Activated naive CD8-positive, alpha-beta T cell (primary cell): ENCODE data around the gene OR14K1.
"Not testable (repeated sequence)": the region's sequence is repeated elsewhere in the genome, so short reads cannot be mapped to it uniquely, and the experiment has no call there.

ENCODE experiments used
- H3K27ac Mint-ChIP-seq: one replicate; pipeline ENCODE4 v1.8.0; 2021; ENCODE audit warnings: mixed read lengths
- H3K27me3 Mint-ChIP-seq: one replicate; pipeline ENCODE4 v1.8.0; 2021; ENCODE audit warnings: mixed read lengths
- H3K36me3 Mint-ChIP-seq: one replicate; pipeline ENCODE4 v1.8.0; 2021; ENCODE audit warnings: mixed read lengths
- H3K4me1 Mint-ChIP-seq: one replicate; pipeline ENCODE4 v1.8.0; 2021; ENCODE audit warnings: low read depth, mixed read lengths
- H3K4me3 Mint-ChIP-seq: one replicate; pipeline ENCODE4 v1.8.0; 2021; ENCODE audit warnings: mild to moderate bottlenecking, mixed read lengths
- H3K9me3 Mint-ChIP-seq: one replicate; pipeline ENCODE4 v1.8.0; 2021; ENCODE audit warnings: low read depth, mixed read lengths

OR14K1 gene

GRCh38 chr1:247738315-247738714, at the start of gene OR14K1:
TSS of gene OR14K1 (plus strand) at chr1:247738615. CDS start at chr1:247738615, 0 bp downstream.
- Mint-ChIP-seq H3K36me3 (no peaks in the 10 kb centered on the region), H3K27me3 (no peaks in the 10 kb centered on the region), H3K9me3 (no peaks in the 10 kb centered on the region), H3K27ac (no peak within 1 kb of the TSS), H3K4me3 (no peak within 1 kb of the TSS), H3K4me1 (no peaks in the 10 kb centered on the region)

GRCh38 chr1:247701338-247701737, 37.1 kb upstream of the OR14K1 start:
- peaks cover 1% of the 10 kb centered on the region for H3K27me3 Mint-ChIP-seq
- H3K4me1 Mint-ChIP-seq, result peaks cover 3% of the 10 kb centered on the region
- no peaks in the 10 kb centered on the region for H3K9me3 Mint-ChIP-seq
- no peak overlapping the region for H3K27ac Mint-ChIP-seq
- H3K4me3 Mint-ChIP-seq, result no peak overlapping the region
- H3K36me3 Mint-ChIP-seq, result no peaks in the 10 kb centered on the region

DNA sequence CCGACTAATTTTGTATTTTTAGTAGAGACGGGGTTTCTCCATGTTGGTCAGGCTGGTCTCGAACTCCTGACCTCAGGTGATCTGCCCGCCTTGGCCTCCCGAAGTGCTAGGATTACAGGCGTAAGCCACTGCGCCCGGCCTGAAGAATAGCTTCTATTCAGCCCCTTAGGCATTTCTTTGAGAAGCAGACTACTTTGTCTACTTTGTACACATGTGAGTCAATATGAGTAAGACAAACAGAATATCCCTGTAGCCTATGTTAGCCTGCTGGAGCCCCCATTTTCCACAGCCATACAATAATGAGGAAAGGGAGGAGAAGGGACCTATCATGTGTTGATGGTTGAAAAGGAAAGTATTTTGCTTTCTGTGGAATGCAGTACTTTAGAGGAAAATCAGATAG, 27.7 kb upstream of the OR14K1 start:
- not testable (repeated sequence) for H3K36me3 Mint-ChIP-seq, H3K4me1 Mint-ChIP-seq, H3K27ac Mint-ChIP-seq, H3K4me3 Mint-ChIP-seq, H3K27me3 Mint-ChIP-seq, H3K9me3 Mint-ChIP-seq

DNA sequence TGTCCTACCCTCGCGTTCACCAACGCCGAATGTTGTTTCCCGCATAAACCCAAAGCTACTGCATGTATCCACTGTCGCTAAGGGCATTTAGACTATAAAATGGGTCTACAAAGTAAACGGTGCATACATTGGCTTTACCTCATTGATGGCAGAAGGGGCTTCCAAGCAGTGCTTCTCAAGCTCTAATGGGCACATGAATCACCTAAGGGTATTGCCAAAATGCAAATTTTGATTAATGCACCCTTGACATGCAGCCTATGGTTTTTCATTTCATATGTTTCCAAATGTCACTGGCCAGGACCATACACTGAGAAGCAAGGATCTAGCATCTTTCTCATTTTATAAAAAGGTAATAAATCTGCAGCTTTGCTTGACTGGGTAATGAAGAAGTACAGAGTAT, 24.7 kb upstream of the OR14K1 start:
- Mint-ChIP-seq H3K36me3 (no peaks in the 10 kb centered on the region), H3K27me3 (peaks cover 4% of the 10 kb centered on the region), H3K9me3 (no peaks in the 10 kb centered on the region), H3K4me3 (no peak overlapping the region), H3K4me1 (no peaks in the 10 kb centered on the region), H3K27ac (no peak overlapping the region)

DNA sequence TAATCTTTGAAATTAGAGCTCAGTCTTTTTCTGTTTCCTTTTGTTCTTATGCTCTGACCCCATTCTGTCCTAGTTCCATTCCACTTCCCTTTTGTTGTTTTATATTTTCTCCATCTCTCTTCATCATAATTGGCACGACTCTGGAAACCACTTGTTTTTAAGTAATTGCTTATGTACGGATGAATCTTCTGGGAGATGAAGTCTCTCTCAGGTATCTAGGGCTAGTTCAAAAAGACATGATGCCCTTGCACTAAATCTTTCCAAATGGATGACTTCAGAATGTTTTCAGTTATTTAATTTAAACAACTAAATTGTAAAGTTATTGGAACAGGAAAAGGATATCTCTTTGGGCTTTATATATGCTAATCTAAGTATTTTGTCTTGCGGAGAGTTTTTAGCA, 21.9 kb upstream of the OR14K1 start, which contains the start of gene OR6F1:
Gene OR6F1 (minus strand): TSS at position 101 of the 400 bp plus-strand sequence. CDS start 3,891 bp downstream, outside the sequence.
- Mint-ChIP-seq H3K27me3 (peaks cover 4% of the 10 kb centered on the region), H3K9me3 (peaks cover 3% of the 10 kb centered on the region), H3K27ac (no peak within 1 kb of the TSS), H3K36me3 (no peaks in the 10 kb centered on the region), H3K4me3 (no peak within 1 kb of the TSS), H3K4me1 (no peaks in the 10 kb centered on the region)

DNA sequence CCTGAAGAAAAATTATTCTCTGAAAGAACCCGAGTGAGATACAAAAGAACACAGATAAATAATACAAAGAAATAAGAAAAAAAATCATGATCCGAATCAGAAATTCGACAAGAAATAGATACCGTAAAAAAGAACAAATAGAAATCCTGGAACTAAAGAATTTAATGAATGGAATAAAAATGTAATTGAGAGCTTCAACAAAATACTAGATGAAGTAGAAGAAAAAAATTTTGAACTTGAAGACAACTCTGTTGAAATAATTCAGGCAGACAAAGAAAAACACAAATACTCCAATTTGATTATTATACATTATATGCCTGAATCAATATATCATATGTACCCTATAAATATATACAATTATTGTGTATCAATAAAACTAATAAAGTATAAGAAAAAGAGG, 17.2 kb upstream of the OR14K1 start:
- H3K4me3 Mint-ChIP-seq, result no peak overlapping the region
- H3K27me3 Mint-ChIP-seq, result peaks cover 6% of the 10 kb centered on the region
- H3K36me3 Mint-ChIP-seq, result no peaks in the 10 kb centered on the region
- H3K4me1 Mint-ChIP-seq, result no peaks in the 10 kb centered on the region
- peaks cover 8% of the 10 kb centered on the region for H3K9me3 Mint-ChIP-seq
- H3K27ac Mint-ChIP-seq, result no peak overlapping the region

DNA sequence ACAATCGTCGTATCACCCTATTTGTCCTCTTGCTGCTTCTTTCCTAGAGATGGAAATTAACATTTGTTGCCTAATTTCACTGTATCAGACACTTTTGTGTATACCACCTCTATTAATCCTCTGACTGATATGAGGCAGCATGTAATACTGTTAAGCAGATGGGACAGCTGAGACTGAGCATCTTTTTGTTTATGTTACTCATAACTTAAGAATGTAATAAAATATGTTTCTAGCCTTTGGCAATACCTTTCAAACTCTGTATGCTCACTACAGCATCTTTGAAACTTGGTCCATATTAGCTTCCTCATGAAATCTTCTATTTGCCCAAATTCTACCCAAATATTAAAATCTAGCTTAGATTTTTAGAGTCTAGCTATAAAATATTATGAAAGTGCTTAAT, 2.3 kb downstream of the OR14K1 start:
- H3K36me3 Mint-ChIP-seq, result no peaks in the 10 kb centered on the region
- H3K27ac Mint-ChIP-seq, result no peak overlapping the region
- H3K9me3 Mint-ChIP-seq, result no peaks in the 10 kb centered on the region
- H3K4me3 Mint-ChIP-seq, result no peak overlapping the region
- H3K4me1 Mint-ChIP-seq, result no peaks in the 10 kb centered on the region
- H3K27me3 Mint-ChIP-seq, result no peaks in the 10 kb centered on the region

DNA sequence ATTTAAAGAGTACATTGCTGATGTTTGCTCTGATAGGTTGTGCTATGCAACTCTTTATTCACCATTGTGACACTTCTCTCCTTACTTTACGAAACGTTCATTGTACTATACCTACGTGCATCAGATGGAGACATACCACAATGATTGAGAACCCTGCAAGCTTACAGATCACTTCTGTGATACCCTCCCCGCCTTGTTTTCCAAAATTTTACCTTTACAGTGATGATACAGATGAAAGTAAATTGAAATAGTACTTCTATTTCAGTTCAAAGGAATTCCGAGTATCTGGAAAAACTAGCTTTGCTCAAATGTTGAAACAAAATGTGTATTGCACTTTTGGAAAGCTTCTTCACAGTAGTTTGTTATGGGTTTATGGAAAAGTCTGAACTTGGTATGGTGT, 3.3 kb downstream of the OR14K1 start:
- no peaks in the 10 kb centered on the region for H3K4me1 Mint-ChIP-seq
- H3K4me3 Mint-ChIP-seq, result no peak overlapping the region
- H3K9me3 Mint-ChIP-seq, result no peaks in the 10 kb centered on the region
- H3K36me3 Mint-ChIP-seq, result no peaks in the 10 kb centered on the region
- no peaks in the 10 kb centered on the region for H3K27me3 Mint-ChIP-seq
- no peak overlapping the region for H3K27ac Mint-ChIP-seq

- not testable (repeated sequence) for H3K27me3 Mint-ChIP-seq, H3K4me1 Mint-ChIP-seq, H3K9me3 Mint-ChIP-seq, H3K4me3 Mint-ChIP-seq, H3K27ac Mint-ChIP-seq, H3K36me3 Mint-ChIP-seq
Observed at GRCh38 chr1:247742215-247742760, 3.9 kb downstream of the OR14K1 start.

DNA sequence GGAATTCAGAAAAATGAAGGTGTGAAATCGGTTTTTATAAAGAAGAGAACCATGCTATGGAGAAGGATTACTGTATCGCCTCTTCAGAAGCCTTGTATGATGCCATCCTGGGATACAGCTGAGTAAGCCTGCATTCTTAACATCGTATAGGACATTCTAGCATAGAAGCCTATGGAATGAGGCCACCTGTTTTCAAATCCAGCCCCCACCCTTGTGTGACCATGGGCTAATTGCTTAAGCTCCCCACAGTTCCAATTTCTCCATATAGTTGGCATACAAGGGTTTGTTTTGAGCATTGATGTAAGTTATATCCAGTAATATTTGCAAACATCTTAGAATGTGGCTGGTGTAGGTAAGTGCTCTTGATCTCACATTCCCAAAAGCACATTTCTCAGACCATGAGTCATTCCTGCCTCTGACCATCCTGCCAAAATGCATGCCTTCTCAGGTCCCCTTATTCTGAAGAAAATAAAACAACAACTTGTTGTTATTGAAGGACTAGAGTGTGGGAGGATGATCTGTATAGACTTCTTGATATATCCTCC, 8.0 kb downstream of the OR14K1 start:
- peaks cover 10% of the 10 kb centered on the region for H3K9me3 Mint-ChIP-seq
- H3K4me3 Mint-ChIP-seq, result no peak overlapping the region
- no peaks in the 10 kb centered on the region for H3K27me3 Mint-ChIP-seq
- no peak overlapping the region for H3K27ac Mint-ChIP-seq
- H3K4me1 Mint-ChIP-seq, result no peaks in the 10 kb centered on the region
- no peaks in the 10 kb centered on the region for H3K36me3 Mint-ChIP-seq

- H3K4me3 Mint-ChIP-seq, result no peak overlapping the region
- H3K9me3 Mint-ChIP-seq, result peaks cover 20% of the 10 kb centered on the region
- no peaks in the 10 kb centered on the region for H3K27me3 Mint-ChIP-seq
- no peaks in the 10 kb centered on the region for H3K4me1 Mint-ChIP-seq
- no peaks in the 10 kb centered on the region for H3K36me3 Mint-ChIP-seq
- H3K27ac Mint-ChIP-seq, result no peak overlapping the region
Observed at GRCh38 chr1:247747616-247748015, 9.2 kb downstream of the OR14K1 start.

GRCh38 chr1:247748041-247748440, 9.6 kb downstream of the OR14K1 start, which contains the start of gene OR14A2:
TSS of gene OR14A2 (minus strand) at chr1:247748141.
- peaks cover 20% of the 10 kb centered on the region for H3K9me3 Mint-ChIP-seq
- H3K36me3 Mint-ChIP-seq, result no peaks in the 10 kb centered on the region
- H3K4me1 Mint-ChIP-seq, result no peaks in the 10 kb centered on the region
- H3K27me3 Mint-ChIP-seq, result no peaks in the 10 kb centered on the region
- no peak within 1 kb of the TSS for H3K27ac Mint-ChIP-seq
- no peak within 1 kb of the TSS for H3K4me3 Mint-ChIP-seq

- Mint-ChIP-seq H3K27ac (no peak overlapping the region), H3K36me3 (no peaks in the 10 kb centered on the region), H3K4me1 (no peaks in the 10 kb centered on the region), H3K4me3 (no peak overlapping the region), H3K27me3 (no peaks in the 10 kb centered on the region), H3K9me3 (peaks cover 20% of the 10 kb centered on the region)
Observed at GRCh38 chr1:247749870-247750269, 11.5 kb downstream of the OR14K1 start.

GRCh38 chr1:247754311-247754710, 15.9 kb downstream of the OR14K1 start:
- not testable (repeated sequence) for H3K36me3 Mint-ChIP-seq, H3K4me3 Mint-ChIP-seq, H3K27me3 Mint-ChIP-seq, H3K27ac Mint-ChIP-seq, H3K4me1 Mint-ChIP-seq
- peaks cover 19% of the 10 kb centered on the region for H3K9me3 Mint-ChIP-seq

DNA sequence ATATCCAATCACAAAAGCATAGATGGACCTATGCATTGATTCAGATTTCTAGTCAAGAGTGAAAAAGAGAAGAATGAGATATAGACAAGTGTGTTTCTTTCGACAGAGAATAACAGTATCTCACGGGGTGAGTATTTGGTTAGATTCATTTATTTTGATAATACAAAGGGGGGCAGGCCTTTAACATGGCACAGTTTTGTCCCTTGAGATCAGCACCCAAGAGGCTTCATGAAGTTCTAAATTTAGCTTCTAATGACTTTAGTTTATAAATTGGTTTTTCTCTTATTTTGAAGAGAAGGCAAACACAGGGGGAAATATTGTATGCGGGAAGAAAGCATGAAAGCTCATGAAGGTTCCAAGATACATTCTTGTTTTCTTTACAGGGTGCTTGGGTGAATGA, 22.0 kb downstream of the OR14K1 start, which contains the start of gene OR1C1:
Gene OR1C1 (minus strand): TSS at position 101 of the 400 bp plus-strand sequence. CDS start 2,150 bp downstream, outside the sequence.
- Mint-ChIP-seq H3K4me3 (no peak within 1 kb of the TSS), H3K9me3 (peaks cover 3% of the 10 kb centered on the region), H3K27me3 (no peaks in the 10 kb centered on the region), H3K27ac (no peak within 1 kb of the TSS), H3K4me1 (no peaks in the 10 kb centered on the region), H3K36me3 (no peaks in the 10 kb centered on the region)

DNA sequence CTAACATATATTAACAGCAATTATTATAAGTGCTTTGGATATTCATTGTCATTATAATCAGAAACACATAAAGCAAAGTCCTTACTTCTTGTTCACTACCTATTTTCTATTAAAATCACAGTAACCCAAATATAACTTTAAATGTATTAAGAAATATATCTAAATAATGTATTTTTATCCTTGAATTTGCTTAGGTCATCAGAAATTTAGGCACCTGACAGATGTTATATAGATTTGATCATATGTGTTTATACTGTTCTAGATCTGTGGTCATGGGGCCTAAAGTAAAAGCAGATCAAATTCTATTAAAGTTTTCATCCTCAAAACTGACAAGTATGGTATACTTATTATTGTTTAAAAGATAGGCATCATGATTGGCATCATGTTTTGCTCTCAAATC, 31.2 kb downstream of the OR14K1 start:
- H3K27me3 Mint-ChIP-seq, result peaks cover 2% of the 10 kb centered on the region
- no peaks in the 10 kb centered on the region for H3K4me1 Mint-ChIP-seq
- H3K27ac Mint-ChIP-seq, result no peak overlapping the region
- H3K36me3 Mint-ChIP-seq, result no peaks in the 10 kb centered on the region
- H3K9me3 Mint-ChIP-seq, result no peaks in the 10 kb centered on the region
- H3K4me3 Mint-ChIP-seq, result no peak overlapping the region
